ENCODE data around the gene AP1B1.

GRCh38 chr22:29330291-29330690 is 58.1 kb downstream of the AP1B1 start:
- TF ChIP-seq, protein P1, sequence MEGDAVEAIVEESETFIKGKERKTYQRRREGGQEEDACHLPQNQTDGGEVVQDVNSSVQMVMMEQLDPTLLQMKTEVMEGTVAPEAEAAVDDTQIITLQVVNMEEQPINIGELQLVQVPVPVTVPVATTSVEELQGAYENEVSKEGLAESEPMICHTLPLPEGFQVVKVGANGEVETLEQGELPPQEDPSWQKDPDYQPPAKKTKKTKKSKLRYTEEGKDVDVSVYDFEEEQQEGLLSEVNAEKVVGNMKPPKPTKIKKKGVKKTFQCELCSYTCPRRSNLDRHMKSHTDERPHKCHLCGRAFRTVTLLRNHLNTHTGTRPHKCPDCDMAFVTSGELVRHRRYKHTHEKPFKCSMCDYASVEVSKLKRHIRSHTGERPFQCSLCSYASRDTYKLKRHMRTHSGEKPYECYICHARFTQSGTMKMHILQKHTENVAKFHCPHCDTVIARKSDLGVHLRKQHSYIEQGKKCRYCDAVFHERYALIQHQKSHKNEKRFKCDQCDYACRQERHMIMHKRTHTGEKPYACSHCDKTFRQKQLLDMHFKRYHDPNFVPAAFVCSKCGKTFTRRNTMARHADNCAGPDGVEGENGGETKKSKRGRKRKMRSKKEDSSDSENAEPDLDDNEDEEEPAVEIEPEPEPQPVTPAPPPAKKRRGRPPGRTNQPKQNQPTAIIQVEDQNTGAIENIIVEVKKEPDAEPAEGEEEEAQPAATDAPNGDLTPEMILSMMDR (optimal IDR thresholded peaks at IDR 0.05 in 1 of 3, IDR thresholded peaks at IDR 0.05 in 1 of 3, conservative IDR thresholded peaks at IDR 0.05 in 1 of 3; ENCODE audit: extremely low read depth in 1 of 3, insufficient read depth in 2 of 3, low read length in 3 of 3): no peak
- no peak for TF ChIP-seq EZH2 (IDR thresholded peaks at IDR 0.05; ENCODE audit: low read length)

Measured in keratinocyte (primary cell).